Subcutaneous abdominal adipose tissue (tissue), 5 donors: ENCODE measurements around the gene CFAP97.
"Not testable (repeated sequence)": the region's sequence is repeated elsewhere in the genome, so short reads cannot be mapped to it uniquely, and the experiment has no call there.

ENCODE experiments used
- H3K27ac ChIP-seq: one replicate; pipeline ENCODE4 v1.7.0; 2013; ENCODE audit warnings: low read depth, mild to moderate bottlenecking, inconsistent platforms, low read length, moderate library complexity
- H3K27me3 ChIP-seq, 5 donors: one replicate each; pipeline ENCODE4 v1.7.0; 2013; ENCODE audit warnings: low read length in 5 of 5, inconsistent platforms in 1 of 5; ENCODE audit not compliant: control insufficient read depth in 5 of 5, insufficient read depth in 4 of 5
- H3K36me3 ChIP-seq, 5 donors: one replicate each; pipeline ENCODE4 v1.7.0; 2013; ENCODE audit warnings: low read length in 5 of 5; ENCODE audit not compliant: control insufficient read depth in 5 of 5, insufficient read depth in 5 of 5
- H3K4me1 ChIP-seq, 5 donors: one replicate each; pipeline ENCODE4 v1.7.0; 2013; ENCODE audit warnings: low read length in 5 of 5, mild to moderate bottlenecking in 3 of 5, moderate library complexity in 1 of 5; ENCODE audit not compliant: control insufficient read depth in 5 of 5, insufficient read depth in 5 of 5
- H3K4me3 ChIP-seq, 5 donors: one replicate each; pipeline ENCODE4 v1.7.0; 2013; ENCODE audit warnings: low read length in 5 of 5, low read depth in 1 of 5
- H3K9ac ChIP-seq, 5 donors: one replicate each; pipeline ENCODE4 v1.7.0; 2013; ENCODE audit warnings: low read length in 5 of 5, mild to moderate bottlenecking in 4 of 5, moderate library complexity in 3 of 5
- H3K9me3 ChIP-seq, 5 donors: one replicate each; pipeline ENCODE4 v1.7.0; 2013; ENCODE audit warnings: low read length in 5 of 5; ENCODE audit not compliant: control insufficient read depth in 5 of 5
- donor health status: healthy.
- donor health status: healthy.
- donor health status: healthy.
- donor health status: healthy.
- donor health status: healthy.

The CFAP97 gene

DNA sequence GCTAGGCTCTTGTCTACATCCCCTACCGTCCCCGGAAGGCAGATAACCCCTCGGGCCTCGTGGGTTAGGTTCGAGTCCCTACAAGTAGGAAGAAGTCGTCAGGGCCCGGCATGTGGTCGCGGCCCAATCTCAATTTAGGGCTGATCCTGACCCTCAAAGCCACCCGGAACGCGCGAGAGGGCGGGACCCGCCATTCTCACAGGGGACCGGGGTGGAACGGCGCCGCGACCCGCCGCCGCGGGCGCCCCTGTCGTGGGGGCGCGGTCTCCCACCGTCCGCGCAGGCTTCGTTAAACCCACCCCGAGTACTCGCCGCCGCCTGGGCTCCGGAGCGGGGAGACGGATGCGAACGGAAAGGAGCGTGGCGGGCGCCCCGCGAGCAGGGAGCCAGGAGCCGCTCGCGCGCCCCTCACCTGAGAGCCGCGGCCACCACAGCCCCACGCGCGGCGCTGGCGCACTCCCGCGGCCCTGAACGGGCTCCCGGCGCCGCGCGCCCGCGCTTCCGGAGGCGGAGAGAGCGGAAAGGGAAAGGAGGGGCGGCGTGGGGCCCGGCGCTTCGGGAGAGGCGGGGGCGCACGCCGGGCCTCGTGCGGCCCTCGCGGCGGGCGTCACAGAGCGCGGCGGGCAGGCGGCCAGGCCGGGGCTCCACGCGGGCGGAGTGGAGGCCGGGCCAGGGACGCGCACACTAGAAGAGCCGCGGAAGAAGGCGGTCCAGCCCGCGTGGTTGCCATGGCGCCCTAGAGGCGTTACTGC, at the start of gene CFAP97:
CFAP97 (minus strand) TSS at position 515 of the 752 bp plus-strand sequence. CDS start 12,804 bp downstream, outside the sequence.
- H3K9ac ChIP-seq = peak within 1 kb of the TSS; percentile 53 to 86 (median 78)
- H3K36me3 ChIP-seq = peaks cover 0 to 2% (median 0%) of the 10 kb centered on the region in 5 donors
- H3K4me3 ChIP-seq = peak within 1 kb of the TSS; percentile 70 to 79 (median 75)
- no peaks in the 10 kb centered on the region for H3K9me3 ChIP-seq
- no peaks in the 10 kb centered on the region for H3K27me3 ChIP-seq
- H3K4me1 ChIP-seq = peaks cover 2 to 29% (median 24%) of the 10 kb centered on the region in 5 donors
- H3K27ac ChIP-seq = peak within 1 kb of the TSS; percentile 93

DNA sequence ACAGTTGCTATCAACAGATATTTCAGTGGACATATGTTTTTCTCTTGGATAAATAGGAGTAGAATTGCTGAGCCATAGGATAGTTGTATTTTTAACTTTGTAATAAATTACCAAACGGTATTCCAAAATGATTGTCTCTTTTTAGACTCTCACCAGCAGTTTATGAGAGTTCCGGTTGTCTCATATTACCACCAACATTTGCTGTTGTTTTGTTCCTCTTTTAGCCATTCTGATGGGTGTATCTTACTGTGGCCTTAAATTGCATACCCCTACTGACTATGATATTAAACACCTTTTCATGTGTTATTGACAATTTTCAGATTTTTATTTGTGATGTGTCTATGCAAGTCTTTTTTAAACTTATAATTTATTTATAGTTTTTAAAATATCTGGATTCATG, 45.3 kb upstream of the CFAP97 start:
- Histone ChIP-seq H3K9me3 (no peaks in the 10 kb centered on the region), H3K9ac (no peak overlapping the region), H3K4me3 (no peak overlapping the region), H3K4me1 (peaks cover 0 to 4% (median 0%) of the 10 kb centered on the region in 5 donors), H3K36me3 (no peaks in the 10 kb centered on the region), H3K27ac (no peak overlapping the region), H3K27me3 (no peaks in the 10 kb centered on the region)

- Histone ChIP-seq H3K9ac (no peak overlapping the region), H3K9me3 (no peaks in the 10 kb centered on the region), H3K27ac (no peak overlapping the region), H3K4me3 (no peak overlapping the region), H3K36me3 (no peaks in the 10 kb centered on the region), H3K4me1 (peaks cover 0 to 4% (median 0%) of the 10 kb centered on the region in 5 donors), H3K27me3 (no peaks in the 10 kb centered on the region)
Measured at GRCh38 chr4:185248393-185249039, 44.7 kb upstream of the CFAP97 start.

- Histone ChIP-seq H3K27ac (no peak overlapping the region), H3K4me1 (peaks cover 0 to 4% (median 0%) of the 10 kb centered on the region in 5 donors), H3K9ac (no peak overlapping the region), H3K27me3 (no peaks in the 10 kb centered on the region), H3K9me3 (no peaks in the 10 kb centered on the region), H3K4me3 (no peak overlapping the region), H3K36me3 (no peaks in the 10 kb centered on the region)
Measured at GRCh38 chr4:185247151-185247550, 43.4 kb upstream of the CFAP97 start.

DNA sequence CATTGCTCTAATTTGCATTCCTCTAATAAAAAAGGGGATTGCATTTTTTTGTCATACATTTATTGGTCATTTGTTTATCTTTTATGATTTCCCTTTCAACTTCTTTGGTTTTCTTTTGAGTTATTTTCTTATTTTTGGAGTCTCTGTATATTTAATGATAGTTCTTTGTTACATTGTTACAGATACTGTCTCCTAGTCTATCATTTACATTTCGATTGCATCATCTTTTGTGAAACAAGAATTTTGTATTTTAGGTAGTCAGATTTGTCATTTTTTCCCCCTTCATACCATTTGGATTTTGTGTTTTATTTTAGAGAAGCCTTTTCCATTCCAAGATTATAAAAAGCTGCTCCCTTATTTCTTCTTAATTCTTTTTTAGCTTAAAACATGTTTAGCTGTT, 42.7 kb upstream of the CFAP97 start:
- H3K4me3 ChIP-seq = no peak overlapping the region
- H3K27ac ChIP-seq = no peak overlapping the region
- no peak overlapping the region for H3K9ac ChIP-seq
- peaks cover 0 to 2% (median 0%) of the 10 kb centered on the region in 5 donors for H3K9me3 ChIP-seq
- peaks cover 0 to 4% (median 0%) of the 10 kb centered on the region in 5 donors for H3K4me1 ChIP-seq
- no peaks in the 10 kb centered on the region for H3K36me3 ChIP-seq
- no peaks in the 10 kb centered on the region for H3K27me3 ChIP-seq

DNA sequence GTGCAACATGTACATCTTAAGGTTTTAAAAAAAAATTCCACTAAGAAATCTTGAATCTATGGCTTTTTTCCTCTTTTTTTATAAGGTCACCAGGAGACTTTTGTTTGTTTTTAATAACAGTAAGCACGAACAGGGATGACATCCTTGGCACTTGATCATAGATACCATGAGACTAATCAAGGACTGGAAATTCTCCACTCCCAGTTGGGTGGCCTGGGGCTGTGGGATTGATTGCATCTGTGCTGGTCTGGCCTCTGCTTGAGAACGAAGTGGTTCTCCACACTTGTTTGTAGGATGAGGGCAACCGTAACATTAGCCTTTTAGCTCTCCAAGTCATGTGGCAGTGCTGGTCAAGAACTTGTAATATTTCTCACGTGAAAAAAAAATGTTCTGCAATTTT, 41.0 kb upstream of the CFAP97 start:
- no peak overlapping the region for H3K27ac ChIP-seq
- H3K4me1 ChIP-seq = no peaks in the 10 kb centered on the region
- H3K9me3 ChIP-seq = peaks cover 0 to 2% (median 0%) of the 10 kb centered on the region in 5 donors
- no peak overlapping the region for H3K4me3 ChIP-seq
- no peaks in the 10 kb centered on the region for H3K27me3 ChIP-seq
- H3K36me3 ChIP-seq = no peaks in the 10 kb centered on the region
- H3K9ac ChIP-seq = no peak overlapping the region

GRCh38 chr4:185243879-185244278, 40.1 kb upstream of the CFAP97 start:
- no peak overlapping the region for H3K4me3 ChIP-seq
- no peaks in the 10 kb centered on the region for H3K4me1 ChIP-seq
- no peaks in the 10 kb centered on the region for H3K27me3 ChIP-seq
- peaks cover 0 to 2% (median 0%) of the 10 kb centered on the region in 5 donors for H3K9me3 ChIP-seq
- H3K36me3 ChIP-seq = no peaks in the 10 kb centered on the region
- no peak overlapping the region for H3K9ac ChIP-seq
- no peak overlapping the region for H3K27ac ChIP-seq

DNA sequence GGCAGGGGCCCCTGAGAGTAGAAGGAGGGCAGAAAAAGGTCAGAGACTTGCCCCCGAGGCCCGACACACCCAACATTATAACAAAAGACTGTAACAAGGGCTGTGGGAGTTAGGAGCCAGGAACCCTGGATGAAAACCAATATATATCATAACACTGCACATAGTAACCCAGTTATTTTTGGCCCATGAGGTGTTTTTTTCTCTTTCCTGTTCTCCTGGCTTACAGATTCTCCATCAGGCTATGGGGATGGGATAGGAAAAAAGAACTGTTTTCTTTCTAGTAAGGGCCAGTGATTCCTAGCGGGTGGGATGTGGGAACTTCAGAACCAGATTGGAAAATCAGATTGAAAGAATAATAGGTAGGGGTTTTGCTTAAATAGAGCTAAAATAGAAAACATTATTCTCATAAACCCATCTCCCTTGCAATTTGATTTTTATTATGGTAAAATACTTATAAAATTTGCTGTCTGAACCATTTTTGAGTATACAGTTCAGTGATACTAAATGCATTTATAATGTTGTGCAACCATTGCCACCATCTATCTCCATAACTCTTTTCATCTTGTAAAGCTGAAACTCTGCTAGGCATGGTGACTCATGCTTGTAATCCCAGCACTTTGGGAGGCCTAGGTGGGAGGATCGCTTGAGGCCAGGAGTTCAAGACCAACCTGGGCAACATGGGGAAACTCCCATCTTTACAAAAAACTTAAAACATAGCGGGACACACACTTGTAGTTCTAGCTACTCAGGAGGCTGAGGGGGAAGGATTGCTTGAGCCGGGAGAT, 39.1 kb upstream of the CFAP97 start:
- Histone ChIP-seq H3K27ac (no peak overlapping the region), H3K4me1 (no peaks in the 10 kb centered on the region), H3K9me3 (peaks cover 0 to 2% (median 0%) of the 10 kb centered on the region in 5 donors), H3K36me3 (no peaks in the 10 kb centered on the region), H3K27me3 (no peaks in the 10 kb centered on the region), H3K4me3 (no peak overlapping the region), H3K9ac (no peak overlapping the region)

GRCh38 chr4:185240486-185240885, 36.7 kb upstream of the CFAP97 start:
- H3K9ac ChIP-seq, H3K27me3 ChIP-seq, H3K4me1 ChIP-seq: not testable (repeated sequence)

DNA sequence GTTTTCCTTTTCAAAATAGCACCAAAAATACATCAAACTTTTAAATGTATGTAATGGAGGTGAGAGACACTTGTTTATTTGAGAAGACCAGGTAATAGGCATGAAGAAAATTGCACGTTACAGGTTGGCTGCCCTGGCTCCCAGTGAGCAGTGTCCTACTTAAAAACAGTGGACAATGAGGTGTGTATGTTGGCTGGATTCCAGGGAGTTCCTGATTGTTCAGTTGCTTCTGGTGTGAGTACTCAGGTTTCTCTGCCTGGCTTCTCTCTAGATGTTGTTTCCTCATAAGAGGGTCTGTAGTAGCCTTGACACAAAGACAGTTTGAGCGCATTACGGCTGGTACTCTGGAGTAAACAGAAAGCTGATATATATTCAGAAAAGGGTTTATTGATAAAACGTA, 35.0 kb upstream of the CFAP97 start:
- H3K4me3 ChIP-seq = no peak overlapping the region
- H3K27ac ChIP-seq = no peak overlapping the region

More at GRCh38 chr4:185240486-185240885, 36.7 kb upstream of the CFAP97 start:
- H3K9me3 ChIP-seq, H3K4me3 ChIP-seq, H3K36me3 ChIP-seq, H3K27ac ChIP-seq: not testable (repeated sequence)

More for the DNA sequence above, 35.0 kb upstream of the CFAP97 start:
- Histone ChIP-seq H3K27me3 (no peaks in the 10 kb centered on the region), H3K4me1 (peaks cover 0 to 8% (median 0%) of the 10 kb centered on the region in 5 donors), H3K9ac (no peak overlapping the region), H3K9me3 (peaks cover 0 to 2% (median 0%) of the 10 kb centered on the region in 5 donors), H3K36me3 (no peaks in the 10 kb centered on the region)
